NCI-H187 treated with DMSO at 0.1 percent for 48 hours (cell line): Measurements from ENCODE around the gene ATP6V1F.
"Not testable (repeated sequence)": the region's sequence is repeated elsewhere in the genome, so short reads cannot be mapped to it uniquely, and the experiment has no call there.

Experiments
- DNase-seq: peaks from one replicate; lab custom pipeline; 2025; lab: John Stamatoyannopoulos, UW

The ATP6V1F gene

GRCh38 chr7:128903621-128904361 is 41.1 kb downstream of the ATP6V1F start:
- no peak for DNase-seq

DNA sequence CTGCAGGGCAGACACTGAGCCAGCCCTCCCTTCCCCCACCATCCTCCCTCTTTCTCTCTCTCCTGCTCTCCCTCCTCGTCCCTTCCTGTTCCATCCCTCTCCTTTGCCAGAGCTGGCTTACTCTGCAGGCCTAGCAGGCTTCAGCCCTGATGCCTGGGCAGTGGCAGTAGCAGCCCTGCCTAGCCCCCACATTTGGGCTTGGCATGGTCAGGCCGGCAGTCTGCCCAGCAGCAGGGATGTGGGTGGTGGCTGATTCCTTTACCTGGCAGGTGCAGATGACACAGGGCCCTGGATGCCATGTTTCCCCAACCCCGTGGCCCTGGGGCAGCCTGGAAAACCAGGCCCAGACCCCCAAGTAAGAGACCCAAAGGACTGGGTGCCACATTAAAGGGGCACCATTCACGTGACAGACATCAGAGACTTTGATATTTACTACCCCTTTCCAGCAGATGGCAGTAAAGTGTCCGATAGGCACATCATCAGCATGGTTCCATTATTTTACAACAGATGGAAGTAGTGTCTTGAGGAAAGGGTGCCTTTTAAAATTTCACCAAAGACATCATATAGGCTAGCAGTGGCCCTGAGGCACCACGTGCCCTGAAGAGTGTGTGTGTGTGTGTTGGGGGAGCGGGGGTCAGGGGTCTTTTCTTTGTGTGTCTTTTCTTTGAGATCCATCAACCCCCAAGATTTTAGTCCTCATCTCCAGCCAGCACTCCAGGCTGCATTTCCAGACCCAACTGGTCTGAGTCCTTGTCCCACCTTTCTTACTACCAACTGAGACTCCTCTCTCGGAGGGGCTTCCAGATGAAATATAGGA is 41.9 kb downstream of the ATP6V1F start:
- peak; percentile 10 for DNase-seq

DNA sequence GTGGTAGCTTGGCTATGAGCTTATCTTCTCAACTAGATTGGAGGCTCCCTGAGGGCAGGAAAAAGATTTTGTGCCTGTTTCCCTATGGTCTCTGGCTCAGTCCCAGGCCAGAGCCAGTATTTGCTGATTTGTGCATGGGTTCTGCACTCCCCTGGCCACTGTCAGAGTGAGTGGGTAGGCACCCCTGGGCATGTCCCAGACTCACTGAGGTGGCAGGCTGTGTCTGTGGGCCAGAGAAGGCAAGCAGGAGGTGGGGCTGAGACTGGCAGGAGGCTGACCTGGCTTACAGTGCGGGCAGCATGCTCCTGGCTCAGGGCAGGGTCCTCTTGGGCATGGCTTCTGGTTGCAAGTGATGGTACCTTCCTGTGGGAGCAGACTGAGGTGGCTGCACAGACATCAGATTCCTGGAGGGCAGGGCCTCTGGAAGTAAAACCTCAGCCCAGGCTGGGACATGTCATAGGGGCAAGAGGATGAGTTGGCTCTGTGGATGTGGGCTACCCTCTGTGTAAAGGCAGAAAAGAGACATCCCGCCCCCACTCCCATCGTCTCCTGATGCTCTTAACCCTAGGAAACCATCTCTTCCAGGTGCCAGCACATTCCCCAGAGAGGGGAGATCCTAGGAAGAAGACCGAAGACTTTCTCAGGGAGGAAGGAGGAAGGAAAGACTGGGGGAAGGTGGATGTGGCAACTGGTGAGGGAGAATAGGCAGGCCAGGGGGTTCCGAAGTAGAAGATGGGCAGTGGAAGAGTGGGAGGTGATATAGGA is 43.5 kb downstream of the ATP6V1F start:
- no peak for DNase-seq

DNA sequence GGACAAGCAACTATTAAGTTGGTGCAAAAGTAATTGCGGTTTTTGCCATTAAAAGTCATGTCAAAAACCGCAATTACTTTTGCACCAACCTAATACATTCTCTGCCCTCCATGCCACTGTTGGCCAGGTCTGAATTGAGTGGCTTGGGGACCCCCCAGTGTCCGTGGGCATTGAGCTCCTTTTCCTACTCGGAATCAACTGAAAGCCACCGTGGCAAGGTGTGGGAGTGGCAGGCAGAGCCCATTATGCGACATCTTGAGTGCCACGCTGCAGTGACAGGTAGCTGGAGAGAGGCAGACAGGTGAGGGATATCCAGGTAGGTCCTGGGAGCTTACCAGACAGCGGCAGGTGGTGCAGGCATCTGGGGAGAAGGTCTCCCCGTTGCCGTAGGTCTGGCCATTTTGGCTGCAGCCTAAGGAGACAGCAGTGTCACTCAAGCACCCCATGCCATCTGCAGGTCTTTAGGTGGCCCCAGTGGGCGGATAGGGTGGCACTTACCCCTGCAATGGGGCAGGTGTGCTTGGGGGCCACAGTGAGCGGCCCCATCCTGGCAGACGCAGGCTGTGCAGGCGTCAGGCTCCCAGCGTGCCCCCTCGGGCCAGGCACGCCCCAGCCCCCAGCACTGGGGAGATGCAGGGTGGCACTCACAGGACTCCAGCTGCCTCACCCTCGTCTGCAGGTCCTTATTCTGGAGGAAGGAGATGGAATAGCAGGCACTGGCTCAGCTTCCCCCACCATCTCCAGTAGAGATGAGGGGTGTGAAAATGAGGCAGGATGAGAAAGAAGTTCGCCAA is 44.3 kb downstream of the ATP6V1F start:
- DNase-seq, result no peak

GRCh38 chr7:128908750-128909624 is 46.3 kb downstream of the ATP6V1F start:
- DNase-seq, result no peak

- DNase-seq, result no peak
These were observed 47.2 kb downstream of the ATP6V1F start for GRCh38 chr7:128909625-128910568.

DNA sequence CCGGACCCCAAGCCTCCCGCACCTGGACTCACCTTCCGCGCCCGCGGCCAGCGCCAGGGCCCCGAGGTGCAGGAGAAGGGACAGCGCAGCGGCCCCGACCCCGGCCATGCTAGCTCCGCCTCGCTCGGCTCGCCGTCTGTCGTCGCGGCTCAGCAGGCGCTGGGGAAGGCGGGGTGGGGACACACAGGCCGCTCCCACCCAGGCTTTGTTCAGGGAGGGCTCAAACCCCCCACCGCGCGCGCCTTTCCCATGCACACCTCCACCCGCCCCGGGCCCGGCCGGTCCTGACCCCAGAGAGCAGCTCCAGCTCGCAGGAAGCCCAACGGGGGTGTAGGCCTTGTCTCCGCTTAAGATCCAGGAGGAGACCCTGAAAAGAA is 47.9 kb downstream of the ATP6V1F start, which contains the start of gene KCP:
Gene KCP (minus strand): TSS at position 141 of the 377 bp plus-strand sequence. CDS start 33 bp downstream, at position 108.
- no peak for DNase-seq

- DNase-seq, result no peak
These were observed 48.9 kb downstream of the ATP6V1F start for GRCh38 chr7:128911423-128912031.

DNA sequence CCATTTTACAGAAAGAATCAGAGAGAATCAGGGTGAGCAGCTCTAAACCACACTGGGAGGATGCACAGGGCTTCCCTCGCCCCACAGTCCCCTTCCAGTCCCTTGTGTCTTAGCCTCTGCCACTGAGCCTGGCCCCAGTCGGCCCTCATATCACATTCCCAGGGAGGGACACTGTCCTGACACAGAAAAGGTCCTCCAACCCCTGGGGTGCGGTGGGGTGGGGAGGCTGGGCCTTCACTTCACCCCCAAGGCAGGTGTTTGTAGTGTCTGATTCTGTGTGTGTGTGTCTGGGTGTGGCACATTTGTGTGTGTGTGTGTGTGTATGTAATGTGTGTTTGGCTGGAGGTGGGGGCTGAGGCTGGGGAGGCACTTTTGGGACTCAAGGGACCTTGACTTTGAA is 49.6 kb downstream of the ATP6V1F start:
- DNase-seq, result no peak

DNA sequence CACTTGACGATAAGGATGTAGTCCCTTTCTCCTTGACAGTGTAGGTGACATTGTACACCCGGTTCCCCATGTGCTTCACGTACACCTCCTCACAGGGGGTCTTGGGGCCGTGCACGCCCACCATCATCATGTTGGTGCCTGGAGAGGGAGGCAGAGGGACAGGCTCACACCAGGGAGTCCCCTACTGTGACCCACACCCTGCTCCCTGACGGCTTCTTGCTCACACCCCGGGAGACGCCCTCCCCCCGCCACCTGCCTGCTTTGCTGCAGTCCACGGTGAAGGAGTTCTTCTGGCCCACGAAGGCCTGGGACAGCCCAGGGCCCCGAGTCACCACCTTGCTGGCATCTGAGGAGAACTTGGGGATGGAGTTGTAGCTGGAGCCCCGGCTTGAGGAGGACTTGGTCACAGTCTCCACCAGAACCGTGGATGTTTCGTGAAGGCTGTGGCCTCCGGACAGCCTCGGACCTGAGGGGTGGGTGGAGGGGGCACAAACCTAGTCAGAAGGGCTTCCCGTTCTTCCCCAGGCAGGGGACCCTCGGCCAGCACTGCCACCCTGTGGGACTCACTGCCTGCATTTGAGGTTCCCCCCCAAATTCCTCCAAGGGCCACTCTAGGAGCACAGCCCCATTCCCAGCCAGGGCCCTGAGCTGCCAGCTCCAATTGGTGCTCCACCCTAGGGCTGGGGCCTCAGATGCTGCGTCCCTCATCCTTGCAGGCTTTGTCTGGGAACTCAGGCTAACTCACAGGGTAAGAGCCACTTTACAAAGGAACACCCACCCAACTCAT is 50.2 kb downstream of the ATP6V1F start:
- not testable (repeated sequence) for DNase-seq

DNA sequence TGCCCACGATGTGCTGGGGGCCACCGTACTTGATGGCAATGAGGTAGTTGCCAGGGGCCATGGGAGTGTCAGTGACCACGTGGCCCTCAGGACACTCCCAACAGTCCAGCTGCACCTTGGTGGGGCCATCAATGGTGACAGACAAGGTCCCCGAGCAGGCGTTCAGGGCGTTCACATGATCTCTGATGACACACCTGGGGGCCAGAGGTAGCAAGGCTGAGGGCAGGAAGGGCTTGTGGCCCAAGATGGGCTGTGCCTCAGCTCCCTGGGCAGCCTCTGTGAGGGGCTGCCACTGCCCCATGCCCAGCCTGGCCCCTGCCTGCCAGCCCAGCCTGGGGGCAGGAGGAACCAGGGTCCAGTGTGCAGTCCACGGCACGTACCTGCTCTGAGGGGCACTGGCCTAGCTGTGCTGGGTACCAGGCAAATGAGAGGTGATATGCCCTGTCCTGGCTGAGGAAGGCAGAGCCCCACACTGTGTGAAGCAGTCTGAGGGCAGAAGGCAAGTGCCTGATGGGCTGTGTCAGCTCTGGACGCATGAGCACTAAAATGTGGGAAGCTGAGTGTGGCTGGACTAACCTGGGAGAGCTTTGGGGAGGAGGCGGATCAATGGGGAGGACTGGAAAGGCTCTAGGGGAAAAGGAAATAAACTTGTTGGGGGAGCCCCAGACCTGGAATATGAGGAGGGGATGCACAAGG is 51.4 kb downstream of the ATP6V1F start:
- DNase-seq, result no peak

GRCh38 chr7:128914566-128915151 is 52.0 kb downstream of the ATP6V1F start:
- DNase-seq, result no peak

DNA sequence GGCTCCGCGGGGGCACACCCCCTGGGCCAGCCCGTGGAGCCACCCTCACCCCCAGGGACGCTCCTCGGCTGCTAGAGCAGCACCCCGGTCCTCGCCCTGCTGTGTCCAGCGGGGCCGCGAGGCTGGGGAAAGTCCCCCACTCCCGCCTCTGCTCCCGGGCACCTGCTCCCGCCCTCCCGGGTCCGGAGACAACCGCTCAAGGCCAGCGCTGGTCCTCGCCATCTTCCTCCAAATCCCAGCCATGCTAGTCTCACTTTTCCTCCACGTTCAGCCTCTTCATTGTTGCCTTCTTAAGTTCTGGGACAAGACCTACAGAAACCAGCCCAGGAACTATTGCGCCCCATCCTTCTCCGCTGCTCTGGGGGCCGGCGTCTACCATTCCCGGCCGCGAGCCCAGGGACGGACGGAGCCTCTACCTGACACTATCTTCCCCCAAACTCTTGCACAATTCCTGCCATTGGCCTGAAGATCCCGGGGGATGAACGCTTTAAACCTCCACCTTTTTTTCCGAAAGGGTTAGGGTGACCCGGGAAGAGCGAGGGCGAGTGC is 52.7 kb downstream of the ATP6V1F start:
- no peak for DNase-seq
